NOMO-1 treated with dmso at 0.1 percent for 144 hours (cell line): Measurements from ENCODE around the gene DHRS13.
A peak's percentile ranks its signal among the peaks of the same experiment; 100 is the strongest.
"Not testable (repeated sequence)": the region's sequence is repeated elsewhere in the genome, so short reads cannot be mapped to it uniquely, and the experiment has no call there.

Experiments
- DNase-seq: peaks from one replicate; lab custom pipeline; 2025; ENCODE audit not compliant: unreplicated experiment; lab: John Stamatoyannopoulos, UW

The DHRS13 gene

DNA sequence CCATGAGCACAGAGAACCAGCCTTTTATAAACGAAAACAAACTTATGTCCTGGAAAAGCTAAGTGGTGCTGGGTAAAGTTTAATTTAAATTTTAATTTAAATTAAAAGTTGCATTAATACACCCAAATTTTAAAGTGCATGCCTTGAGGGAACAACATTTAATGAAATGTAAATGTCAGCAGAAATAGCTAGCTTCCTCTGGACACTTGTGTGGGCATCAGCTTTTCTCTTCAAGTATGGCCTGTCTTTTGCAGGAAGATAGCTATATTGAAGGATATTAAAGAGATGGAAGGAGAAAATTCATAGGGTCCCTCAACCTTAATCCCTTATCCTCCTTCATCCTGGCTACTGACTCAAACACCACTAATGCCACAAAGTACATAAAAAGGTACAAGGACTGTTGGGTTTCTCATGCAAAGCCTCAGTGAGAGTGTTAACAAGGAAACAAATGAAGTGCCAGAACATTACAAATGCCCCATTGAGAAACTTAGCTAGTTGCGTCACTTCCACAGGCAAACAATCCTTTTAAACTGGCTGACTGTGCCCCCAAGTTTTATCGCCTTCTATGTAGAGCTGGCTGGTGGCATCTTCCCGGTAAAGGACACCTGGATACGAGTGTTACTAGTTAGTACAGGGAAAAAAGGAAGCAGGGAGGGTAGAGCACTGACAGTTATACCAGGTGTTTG is 34.3 kb upstream of the DHRS13 start:
- DNase-seq: peak; percentile 18

DNA sequence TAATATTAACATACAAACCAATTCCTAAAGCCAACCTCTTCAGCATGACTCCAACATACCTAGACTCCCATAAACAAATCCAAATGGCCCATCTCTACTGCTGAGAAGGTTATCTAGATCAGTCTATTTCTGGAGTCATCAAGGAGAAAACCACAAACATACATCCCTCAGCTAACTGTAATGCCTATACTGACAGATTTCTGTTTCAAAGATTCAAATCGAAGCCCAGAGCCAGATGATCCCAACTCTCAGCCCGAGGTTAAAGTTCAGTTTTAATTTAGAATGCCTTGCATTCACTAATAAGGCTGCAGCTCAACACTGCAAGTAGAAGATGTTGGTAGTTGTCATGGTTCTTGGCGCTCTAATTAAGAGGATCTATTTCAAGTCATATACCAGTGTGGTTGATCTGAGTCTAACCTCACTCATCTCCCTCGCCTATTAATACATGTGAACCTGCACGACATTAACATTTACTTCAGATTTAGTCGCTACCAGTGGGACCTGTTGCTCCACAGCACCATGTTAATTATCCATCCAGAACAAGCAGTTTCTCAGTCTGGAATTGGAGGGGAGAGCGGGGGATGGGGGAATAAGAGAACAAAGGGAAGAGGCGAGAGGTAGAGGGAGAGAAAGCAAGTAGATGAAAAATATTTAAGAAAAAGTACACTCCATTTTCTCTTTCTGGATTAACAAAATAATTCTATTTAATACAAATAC is 33.0 kb upstream of the DHRS13 start:
- DNase-seq: no peak

DNA sequence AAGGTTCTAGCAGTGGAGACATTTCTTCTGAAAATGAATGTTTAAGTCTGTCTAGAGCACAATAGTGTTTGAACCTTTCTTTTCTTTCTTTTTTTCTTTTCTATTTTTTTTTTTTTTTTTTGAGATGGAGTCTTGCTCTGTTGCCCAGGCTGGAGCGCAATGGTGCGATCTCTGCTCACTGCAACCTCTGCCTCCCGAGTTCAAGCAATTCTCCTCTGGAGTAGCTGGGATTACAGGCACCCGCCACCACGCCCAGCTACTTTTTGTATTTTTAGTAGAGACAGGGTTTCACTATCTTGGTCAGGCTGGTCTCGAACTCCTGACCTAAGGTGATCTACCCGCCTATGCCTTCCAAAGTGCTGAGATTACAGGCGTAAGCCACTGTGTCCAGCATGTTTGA is 31.6 kb upstream of the DHRS13 start:
- DNase-seq: not testable (repeated sequence)

DNA sequence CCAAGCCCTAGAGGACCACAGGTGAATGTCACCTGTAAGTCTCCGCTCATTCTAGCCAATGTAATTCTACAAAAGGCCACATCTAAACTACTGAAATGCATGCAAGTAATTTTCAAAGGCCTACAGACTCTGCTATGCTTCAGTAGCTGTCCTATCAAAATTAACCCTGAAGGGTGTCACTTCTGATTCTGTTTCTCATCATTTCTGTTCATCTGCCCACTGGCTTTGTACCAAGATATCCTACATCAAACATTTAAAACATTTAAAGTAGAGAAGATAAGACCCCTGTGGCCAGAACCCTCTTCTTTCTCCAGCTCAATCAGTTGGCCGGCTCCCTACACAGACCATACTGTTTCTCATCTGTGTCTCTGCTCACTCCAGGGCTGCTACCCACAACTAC is 26.9 kb upstream of the DHRS13 start:
- no peak for DNase-seq

DNA sequence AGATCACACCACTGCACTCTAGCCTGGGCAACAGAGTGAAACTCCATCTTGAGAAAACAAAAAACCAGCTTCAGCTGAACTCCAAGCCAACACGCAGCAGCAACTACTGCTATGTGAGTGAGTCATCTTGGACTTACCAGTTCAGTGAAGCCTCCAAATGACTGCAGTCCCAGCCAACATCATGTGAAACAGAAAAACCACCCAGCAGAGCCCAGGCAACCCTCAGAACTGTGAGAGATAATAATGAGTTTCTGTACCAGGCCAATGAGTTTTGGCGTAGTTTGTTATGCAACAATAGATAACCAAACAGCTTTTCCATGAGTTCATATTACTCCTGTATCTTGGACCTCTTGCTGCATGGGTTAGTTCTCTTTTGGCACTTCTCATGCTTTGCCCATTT is 25.2 kb upstream of the DHRS13 start:
- DNase-seq: no peak

DNA sequence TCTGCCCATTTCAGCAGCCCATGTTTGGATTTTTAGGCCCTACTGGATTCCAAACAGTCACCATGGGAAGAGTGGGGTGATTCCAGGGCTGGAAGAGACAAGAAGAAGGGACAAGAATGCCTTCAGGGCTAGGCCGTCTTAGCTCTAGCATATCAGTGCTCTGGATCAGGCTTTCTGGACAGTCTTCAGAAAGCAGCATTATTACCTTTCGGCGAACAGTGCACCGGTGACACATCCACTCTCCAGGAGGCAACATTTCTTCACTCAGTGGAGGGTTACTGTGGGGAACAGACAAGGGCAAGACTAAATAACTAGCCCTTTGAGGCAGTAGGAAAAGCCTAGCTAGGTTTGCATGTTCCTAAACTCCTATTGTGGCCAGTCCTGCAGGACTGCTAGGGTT is 23.9 kb upstream of the DHRS13 start:
- DNase-seq: no peak

DNA sequence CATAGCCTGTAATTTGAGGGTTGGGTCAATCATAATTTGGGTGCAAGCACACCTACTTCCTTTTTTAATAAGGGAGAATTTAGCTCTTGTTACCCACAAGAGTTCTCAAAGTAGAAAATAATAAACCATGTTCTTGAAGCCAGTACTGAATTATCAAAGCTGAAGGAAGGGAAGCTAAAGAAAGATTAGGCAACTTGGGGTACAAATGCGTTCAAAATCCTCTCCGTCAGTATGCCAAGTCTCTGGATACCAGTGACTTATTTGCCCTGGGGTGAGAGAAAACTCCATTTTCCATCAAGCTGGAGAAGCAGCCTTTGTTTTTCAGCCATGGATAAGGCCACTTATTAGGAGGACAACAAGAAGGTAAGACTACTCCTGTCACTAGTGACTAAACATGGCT is 23.5 kb upstream of the DHRS13 start:
- peak; percentile 60 for DNase-seq

DNA sequence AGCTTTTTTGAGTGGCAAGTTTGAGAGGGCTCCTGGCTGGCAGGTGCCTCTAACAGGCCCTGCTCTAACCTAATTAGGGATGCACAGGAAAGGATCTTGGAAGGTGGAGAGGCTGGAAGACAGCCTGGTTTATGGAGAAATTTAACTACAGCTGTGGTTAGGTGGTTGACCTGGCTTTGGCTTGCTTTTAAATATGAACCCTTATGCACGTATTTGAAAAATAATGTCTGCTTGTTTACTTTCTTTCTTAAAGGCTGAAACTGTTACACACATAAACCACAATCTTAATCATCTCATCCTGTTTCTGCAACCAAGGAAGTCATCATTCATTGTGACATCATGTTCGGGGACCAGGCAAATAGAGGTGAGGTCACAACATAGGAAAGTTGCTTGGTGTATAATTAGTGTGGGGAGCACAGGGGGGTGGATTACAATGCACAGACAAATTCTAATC is 23.1 kb upstream of the DHRS13 start:
- peak; percentile 79 for DNase-seq

DNA sequence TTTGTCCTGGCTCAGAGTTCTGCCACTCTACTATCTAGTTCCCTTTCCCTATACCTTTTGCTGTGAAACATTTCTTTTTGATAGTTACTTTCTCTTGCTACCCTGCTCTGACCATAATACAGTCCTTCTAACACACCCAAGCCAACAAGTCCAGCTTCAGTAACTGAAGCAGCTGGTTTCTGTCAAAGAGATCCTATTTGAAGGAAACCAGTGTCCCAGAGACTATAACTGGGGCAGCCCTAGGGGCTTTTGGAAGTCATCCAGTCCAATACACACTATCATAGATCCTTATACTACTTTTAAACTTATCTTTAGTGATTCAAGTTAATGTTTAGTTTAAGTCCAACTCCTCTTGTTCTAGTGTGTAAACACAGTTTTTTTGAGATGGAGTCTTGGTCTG is 17.3 kb upstream of the DHRS13 start:
- DNase-seq: no peak

DNA sequence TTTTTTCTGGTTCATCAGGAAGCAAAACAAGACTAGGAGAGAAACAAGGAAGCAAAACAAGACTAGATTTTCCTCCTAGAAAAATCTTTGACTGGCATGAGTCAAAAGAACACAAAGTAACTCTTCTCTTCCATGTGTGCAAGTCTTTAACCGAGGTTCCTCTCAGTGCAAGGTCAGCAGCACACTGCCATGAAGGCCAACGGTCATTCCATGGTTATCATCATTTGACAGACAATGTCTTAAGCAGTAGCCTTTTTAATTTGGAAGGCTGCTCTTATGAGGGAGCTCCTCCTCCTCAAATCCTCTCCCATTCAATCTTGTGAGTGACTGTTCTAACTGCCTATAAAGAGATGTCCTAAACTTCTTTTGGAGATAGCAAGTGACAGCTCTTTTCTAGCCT is 15.4 kb upstream of the DHRS13 start:
- DNase-seq: no peak

DNA sequence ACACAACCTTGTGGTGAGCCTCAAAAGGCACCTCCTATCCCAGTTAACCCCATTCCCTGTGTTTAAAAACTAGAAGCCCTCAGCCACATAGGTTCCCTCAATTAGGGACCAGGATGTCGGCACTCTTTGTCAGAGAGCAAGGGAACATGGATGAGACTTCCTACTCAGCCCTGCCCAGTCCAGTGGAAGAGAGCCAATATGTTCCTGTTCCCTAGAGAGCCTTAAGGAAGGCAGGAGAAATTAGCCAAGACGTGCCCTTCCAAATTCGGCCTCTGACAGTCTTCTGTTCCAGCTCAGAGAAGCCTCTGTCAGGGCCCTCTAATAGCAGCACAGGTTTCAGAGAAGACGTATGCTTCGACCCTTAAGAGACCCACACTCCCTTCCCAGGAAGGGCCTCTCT is 14.6 kb upstream of the DHRS13 start:
- no peak for DNase-seq

DNA sequence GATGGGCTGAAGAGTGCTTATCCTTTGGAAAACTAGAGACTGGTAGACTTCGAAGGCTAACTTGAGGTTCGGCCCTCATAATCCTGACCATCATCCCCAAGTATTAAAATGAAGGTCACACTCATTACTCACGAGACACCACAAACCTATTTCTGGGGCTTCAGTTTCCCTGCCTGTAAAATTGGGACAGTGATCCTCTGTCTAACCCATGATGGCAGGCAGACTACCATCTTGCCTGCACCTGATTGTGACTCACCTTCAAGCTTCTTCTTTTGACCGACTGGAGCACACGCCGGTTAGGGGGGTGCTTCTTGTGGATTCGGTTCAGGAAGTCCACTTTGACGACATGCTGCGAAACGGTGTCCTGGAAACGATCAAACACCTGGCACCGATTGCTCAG is 14.2 kb upstream of the DHRS13 start:
- DNase-seq: no peak

DNA sequence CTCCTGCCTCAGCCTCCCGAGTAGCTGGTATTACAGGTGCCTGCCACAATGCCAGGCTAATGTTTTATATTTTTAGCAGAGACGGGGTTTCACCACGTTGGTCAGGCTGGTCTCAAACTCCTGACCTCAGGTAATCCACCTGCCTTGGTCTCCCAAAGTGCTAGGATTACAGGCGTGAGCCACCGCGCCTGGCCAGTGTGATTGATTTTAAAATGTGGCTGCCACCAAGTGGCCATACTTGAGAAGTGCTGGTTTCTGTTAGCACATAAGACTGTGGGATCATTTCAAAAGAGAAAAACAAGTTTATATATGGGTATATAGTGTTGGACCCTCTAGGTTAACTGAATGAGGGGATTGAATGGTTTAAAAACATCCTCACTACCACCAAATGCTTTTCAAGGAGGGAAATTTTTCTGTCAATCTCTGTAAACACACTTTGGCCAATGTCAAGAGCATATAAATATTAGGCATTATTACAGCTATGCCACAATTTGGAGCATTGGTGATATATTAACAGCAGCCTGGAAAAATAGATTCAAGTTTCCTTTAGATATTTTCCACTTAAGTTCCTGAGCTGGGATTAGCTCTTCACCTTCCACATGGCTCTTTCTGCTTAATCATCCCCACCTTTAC is 13.5 kb upstream of the DHRS13 start:
- no peak for DNase-seq

DNA sequence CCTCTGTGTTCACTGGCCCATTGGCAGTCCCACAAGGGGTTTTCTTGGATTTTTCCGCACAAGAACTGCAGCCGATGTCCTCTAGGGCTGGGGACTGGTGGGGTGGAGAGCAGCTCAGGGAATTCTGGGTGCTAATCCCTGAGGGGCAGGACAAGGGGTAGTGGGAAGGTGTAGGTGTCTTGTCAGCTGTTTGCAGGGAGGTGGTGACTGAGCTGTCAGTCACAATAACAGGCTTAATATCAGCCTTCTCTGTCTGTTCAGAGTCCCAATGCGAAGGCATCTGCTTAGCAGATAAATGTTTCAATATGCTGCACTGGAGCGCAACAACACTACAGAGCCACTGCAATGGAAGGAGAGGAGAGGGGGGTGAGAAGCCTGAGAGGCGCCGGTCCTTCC is 10.1 kb upstream of the DHRS13 start:
- DNase-seq: no peak

DNA sequence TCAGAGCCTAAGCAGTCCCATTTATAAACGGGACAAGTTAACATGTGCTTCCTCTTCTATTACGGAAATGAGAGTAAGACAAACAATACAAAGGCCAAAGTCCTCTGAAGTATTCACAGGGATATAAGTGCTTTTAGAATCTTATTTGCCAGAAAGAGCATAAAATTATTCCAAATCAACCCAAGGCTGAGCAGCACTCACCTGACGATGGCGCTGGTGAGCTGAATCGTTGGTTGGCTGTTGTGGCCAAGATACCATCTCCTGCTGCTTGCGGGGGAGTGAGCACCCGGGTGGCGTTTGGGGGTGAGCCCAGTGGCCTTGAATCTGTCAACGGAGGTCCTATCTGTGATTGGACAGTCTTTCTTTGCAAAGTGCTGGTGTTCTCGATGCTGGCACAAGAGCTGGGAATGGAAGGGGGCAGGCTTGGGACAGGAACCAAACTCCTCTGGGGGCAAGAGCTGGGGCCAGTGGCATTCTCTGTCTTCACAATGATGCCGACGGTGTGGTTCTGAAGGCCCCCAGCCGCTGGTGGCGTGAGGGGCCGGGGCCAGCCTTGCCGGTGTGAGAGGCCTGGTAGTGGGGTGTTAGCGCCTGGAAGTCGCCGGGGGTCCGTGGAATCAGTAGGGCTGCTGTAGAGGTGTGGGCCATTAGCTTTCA is 9.5 kb upstream of the DHRS13 start:
- DNase-seq: no peak

DNA sequence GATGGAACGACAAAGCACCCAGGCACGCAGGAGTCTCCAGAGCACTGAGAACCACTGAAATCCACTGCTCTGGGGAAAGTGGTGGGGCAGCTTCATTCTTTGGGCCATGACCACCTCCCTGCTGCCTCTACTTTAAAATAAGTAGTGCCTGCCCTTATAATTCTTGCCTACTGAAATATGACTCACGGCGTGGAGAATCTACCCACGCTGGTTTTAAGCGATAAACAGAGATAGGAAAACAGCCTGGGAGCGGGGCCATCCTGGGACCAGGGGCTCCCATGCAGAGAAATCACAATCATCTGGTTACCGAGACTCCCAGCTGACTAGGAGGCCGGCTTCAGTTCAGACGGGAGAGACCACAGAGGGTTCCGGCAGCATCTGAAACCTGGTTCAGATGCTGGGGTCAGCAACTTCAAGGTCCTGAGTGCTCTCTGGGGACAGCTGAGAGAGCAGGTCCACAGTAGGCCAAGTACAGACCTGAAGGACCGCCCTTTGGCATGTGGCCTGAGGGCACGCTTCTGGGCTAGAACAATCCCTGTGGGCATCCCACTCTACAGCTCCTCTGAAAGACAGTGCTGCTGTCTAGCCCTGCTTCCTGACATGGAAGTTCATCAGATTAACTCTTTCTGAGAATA is 8.6 kb upstream of the DHRS13 start:
- DNase-seq: no peak

DNA sequence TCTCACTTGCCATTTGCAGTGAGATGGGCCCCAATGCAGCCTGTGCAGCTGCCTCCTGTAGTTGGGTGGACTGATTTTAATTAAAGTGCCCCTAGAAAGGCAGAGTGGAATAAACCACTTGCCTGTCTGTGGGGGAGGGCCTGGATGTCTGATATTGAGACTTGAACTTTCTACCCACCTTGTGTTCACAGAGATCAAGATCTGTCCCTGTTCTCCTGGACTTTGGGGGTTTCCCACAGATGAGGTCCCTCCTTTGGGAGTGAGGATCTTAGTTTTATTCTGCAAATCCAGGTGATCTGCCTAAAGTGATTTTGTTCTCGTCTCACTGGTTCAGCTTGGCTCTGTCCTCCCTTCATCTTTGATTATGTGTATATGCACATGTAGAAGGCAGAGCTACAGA is 7.7 kb upstream of the DHRS13 start:
- DNase-seq: no peak

DNA sequence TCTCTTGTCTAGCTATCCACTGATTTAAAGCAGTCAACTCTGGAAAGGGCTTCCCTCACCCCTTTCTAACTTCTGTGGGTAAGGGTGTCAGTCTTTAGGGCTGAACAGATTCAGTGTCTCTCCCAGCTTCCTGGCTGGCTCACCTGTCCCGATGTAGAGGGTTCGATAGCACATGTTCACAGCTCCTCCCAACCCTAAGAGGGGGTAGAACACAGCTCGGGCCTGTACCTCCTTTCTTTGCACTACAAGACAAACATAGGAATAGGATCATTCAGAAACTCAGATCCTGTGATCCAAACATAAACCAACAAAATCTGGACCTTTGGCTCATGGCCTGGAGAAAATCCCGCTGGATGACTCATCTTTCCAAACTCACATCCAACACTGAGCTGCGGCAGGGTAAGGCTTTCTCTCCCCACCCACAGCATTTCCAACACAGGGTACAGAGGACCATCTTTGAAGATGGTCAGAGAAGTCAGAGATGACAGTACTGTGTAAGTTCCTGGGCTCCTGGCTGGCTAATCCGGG is 5.8 kb upstream of the DHRS13 start:
- no peak for DNase-seq

DNA sequence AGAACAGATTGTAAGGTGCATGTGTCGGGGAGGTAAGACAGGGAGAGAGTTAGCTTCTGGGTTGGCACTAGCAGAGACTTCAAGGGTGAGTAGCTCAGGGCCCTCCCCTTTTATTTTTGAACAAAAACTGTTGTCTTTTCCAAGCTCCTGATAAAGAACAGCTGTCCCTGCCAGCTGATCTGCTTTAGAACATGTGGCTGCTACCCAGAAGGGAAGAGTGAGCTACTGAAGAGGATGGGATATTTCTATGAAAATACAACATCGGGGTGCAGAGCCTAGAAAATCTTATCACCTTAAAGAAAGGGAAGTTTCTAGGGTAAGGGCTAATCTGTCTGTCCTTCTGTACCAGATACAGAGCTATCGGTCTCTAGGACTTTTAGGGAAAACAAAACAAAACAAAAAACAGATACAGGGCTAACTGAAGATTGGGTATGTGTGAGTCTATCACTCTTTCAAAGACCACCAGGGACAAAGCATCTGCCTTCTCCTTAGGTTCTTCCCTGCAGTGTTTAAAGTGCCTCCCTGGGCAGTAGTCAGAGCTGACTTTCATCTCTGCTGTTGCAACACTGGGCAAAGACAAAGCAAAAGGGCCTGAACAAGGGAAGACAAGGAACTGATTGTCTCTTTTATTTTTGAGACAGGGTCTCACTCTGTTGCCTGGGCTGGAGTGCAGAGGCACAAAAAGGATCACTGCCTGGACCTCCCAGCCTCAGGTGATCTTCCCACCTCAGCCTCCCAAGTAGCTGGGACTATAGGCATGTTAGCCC is 5.0 kb upstream of the DHRS13 start:
- no peak for DNase-seq

DNA sequence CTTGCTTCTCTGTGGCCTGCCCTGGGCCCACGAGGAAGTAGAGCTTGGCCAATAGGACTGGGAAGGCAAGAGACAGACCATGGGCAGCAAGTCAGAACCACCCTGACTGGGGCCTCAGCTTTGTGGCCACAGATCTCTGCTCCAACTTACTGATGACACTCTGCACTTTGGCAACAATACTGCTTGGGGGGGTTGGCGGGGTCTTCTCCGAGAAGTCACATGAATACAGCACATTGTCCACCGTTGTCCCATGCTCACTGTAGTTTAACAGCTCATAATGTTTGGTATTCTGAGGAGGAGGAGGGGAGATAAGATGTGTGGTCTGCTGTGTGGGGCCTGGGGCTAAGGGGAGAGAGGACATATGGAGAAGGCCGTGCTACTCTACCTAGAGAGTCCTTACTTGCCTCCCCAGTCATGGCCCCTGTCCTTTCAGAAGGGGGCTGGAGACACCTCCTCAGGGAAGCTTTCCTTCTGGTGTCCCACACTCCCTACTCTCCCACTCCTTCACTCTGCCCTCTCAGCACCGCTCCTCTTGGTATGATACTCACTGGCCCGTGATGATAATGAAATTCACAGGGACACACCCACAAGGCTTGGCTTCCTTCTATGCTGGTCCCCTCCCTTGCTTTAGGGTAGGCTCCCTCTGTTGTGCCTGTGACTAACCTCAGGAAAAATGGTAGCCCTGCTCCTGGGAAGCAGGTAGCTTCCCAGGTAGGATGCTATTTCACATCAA is 4.0 kb upstream of the DHRS13 start:
- no peak for DNase-seq
